SK-N-SH (cell line): ENCODE measurements around the gene IGF2R. TPM values are rescaled to one million over a fixed set of nuclear protein-coding genes. Genes with fewer than 3 reads are reported as not detected.

Experiments
- CTCF ChIA-PET: fragments of 300-600, 350-600 bp; formaldehyde crosslinking; extraction: SDS; loops from one replicate; lab custom pipeline; 2021; lab: Yijun Ruan, JAX
- POLR2A ChIA-PET: fragments of 350-600 bp; sonication (Branson Sonifier 250); formaldehyde crosslinking; extraction: SDS; loops from one replicate; lab custom pipeline; 2020; ENCODE audit warnings: antibody characterized with exemption, inconsistent platforms; lab: Yijun Ruan, JAX
- DNase-seq: peaks from one replicate; pipeline ENCODE4 v3.0.0; 2012
- H2AFZ ChIP-seq: fragments of 200-600 bp; sonication (generic); 2 replicates; pipeline ENCODE4 v1.8.1; 2016; ENCODE audit warnings: antibody characterized with exemption, mild to moderate bottlenecking, low read depth
- H3F3A ChIP-seq: fragments of 200-600 bp; sonication (generic); replicated peaks from 2 replicates; pipeline ENCODE3; 2016; ENCODE audit warnings: antibody characterized with exemption, mild to moderate bottlenecking; ENCODE audit not compliant: insufficient read depth
- H3K27ac ChIP-seq, 2 experiments: fragments of 200-500 bp in 1 of 2; fragments of 200-600 bp in 1 of 2; sonication (Bioruptor generic) in 1 of 2; sonication (generic), shearing (Covaris generic) in 1 of 2; 2 replicates each; pipeline versions ENCODE4 v1.5.1 to v1.6.1; 2014 to 2016; ENCODE audit warnings: low read depth in 2 of 2, inconsistent platforms in 1 of 2, low read length in 1 of 2, mild to moderate bottlenecking in 1 of 2, mixed read lengths in 1 of 2
- H3K27me3 ChIP-seq: fragments of 200-600 bp; sonication (generic), shearing (Covaris generic); 2 replicates; pipeline ENCODE4 v1.6.1; 2016; ENCODE audit warnings: mixed run types; ENCODE audit not compliant: insufficient read depth
- H3K36me3 ChIP-seq, 2 experiments: fragments of 200-500 bp in 1 of 2; fragments of 200-600 bp in 1 of 2; sonication (Bioruptor generic) in 1 of 2; sonication (generic) in 1 of 2; replicated peaks in 1 of 2; 2 replicates each; pipeline versions ENCODE3 to v1.5.1; 2014 to 2016; ENCODE audit warnings: low read length in 1 of 2, mild to moderate bottlenecking in 1 of 2; ENCODE audit not compliant: insufficient read depth in 2 of 2, control insufficient read depth in 1 of 2
- H3K4me1 ChIP-seq, 2 experiments: fragments of 200-500 bp in 1 of 2; fragments of 200-600 bp in 1 of 2; sonication (Bioruptor generic) in 1 of 2; sonication (generic), shearing (Covaris generic) in 1 of 2; 2 replicates each; pipeline versions ENCODE4 v1.5.1 to v1.6.1; 2014 to 2016; ENCODE audit warnings: low read depth in 1 of 2, low read length in 1 of 2, mixed run types in 1 of 2; ENCODE audit not compliant: insufficient read depth in 2 of 2, control insufficient read depth in 1 of 2
- H3K4me2 ChIP-seq: fragments of 200-600 bp; sonication (generic), shearing (Covaris generic); 2 replicates; pipeline ENCODE4 v1.6.1; 2017; ENCODE audit warnings: mixed run types
- H3K4me3 ChIP-seq, 2 experiments: fragments of 200-500 bp in 1 of 2; fragments of 200-600 bp in 1 of 2; sonication (Bioruptor generic) in 1 of 2; sonication (generic), shearing (Covaris generic) in 1 of 2; 2 replicates each; pipeline versions ENCODE4 v1.5.1 to v1.8.1; 2014 to 2016; ENCODE audit warnings: low read depth in 2 of 2, inconsistent platforms in 1 of 2, low read length in 1 of 2, mild to moderate bottlenecking in 1 of 2, mixed read lengths in 1 of 2, moderate library complexity in 1 of 2
- H3K79me2 ChIP-seq: fragments of 200-600 bp; sonication (generic); 2 replicates; pipeline ENCODE4 v1.8.1; 2017; ENCODE audit warnings: mild to moderate bottlenecking; ENCODE audit not compliant: insufficient read depth
- H3K9ac ChIP-seq: fragments of 200-600 bp; sonication (generic); 2 replicates; pipeline ENCODE4 v1.6.1; 2017; ENCODE audit warnings: mixed run types
- H3K9me2 ChIP-seq: fragments of 200-600 bp; sonication (generic); 2 replicates; pipeline ENCODE4 v1.6.1; 2017; ENCODE audit warnings: mixed run types
- H3K9me3 ChIP-seq: fragments of 200-600 bp; sonication (generic); 2 replicates; pipeline ENCODE4 v1.6.1; 2017; ENCODE audit warnings: mixed run types, mild to moderate bottlenecking, moderate library complexity
- H4K20me1 ChIP-seq: fragments of 200-600 bp; sonication (generic); 2 replicates; pipeline ENCODE4 v1.6.1; 2017; ENCODE audit warnings: mild to moderate bottlenecking, mixed run types; ENCODE audit not compliant: insufficient read depth
- ELF1 ChIP-seq: IDR thresholded peaks from 2 replicates; pipeline ENCODE4 v1.4.0; 2012
- EP300 ChIP-seq, 2 experiments: IDR thresholded peaks; 2 replicates each; pipeline versions ENCODE4 v1.4.0 to v1.6.1; 2012; ENCODE audit warnings: borderline replicate concordance in 1 of 2, low read depth in 1 of 2, low read length in 1 of 2
- FOSL2 ChIP-seq: IDR thresholded peaks from 2 replicates; pipeline ENCODE4 v1.4.0; 2012; ENCODE audit warnings: low read depth, mild to moderate bottlenecking, moderate library complexity, borderline replicate concordance
- FOXJ3 ChIP-seq: sonication (generic); formaldehyde crosslinking; IDR thresholded peaks from 2 replicates; pipeline ENCODE4 v1.5.1; 2020; ENCODE audit warnings: mild to moderate bottlenecking, missing genetic modification reagents
- GATA2 ChIP-seq: sonication (generic); formaldehyde crosslinking; IDR thresholded peaks from 2 replicates; pipeline ENCODE4 v1.5.0; 2020; ENCODE audit warnings: mild to moderate bottlenecking, missing genetic modification reagents
- MAX ChIP-seq: IDR thresholded peaks from 2 replicates; pipeline ENCODE4 v1.4.0; 2012; ENCODE audit warnings: low read depth
- MEF2A ChIP-seq: IDR thresholded peaks from 2 replicates; pipeline ENCODE4 v1.4.0; 2012; ENCODE audit warnings: low read depth, borderline replicate concordance
- PBX3 ChIP-seq: IDR thresholded peaks from 2 replicates; pipeline ENCODE4; 2012
- POLR2AphosphoS5 ChIP-seq: IDR thresholded peaks from 2 replicates; pipeline ENCODE4 v1.6.1; 2012; ENCODE audit warnings: low read depth, low read length
- RAD21 ChIP-seq: IDR thresholded peaks from 2 replicates; pipeline ENCODE4 v1.6.1; 2012; ENCODE audit warnings: mild to moderate bottlenecking, low read length
- RCOR1 ChIP-seq: fragments of 150-350 bp; IDR thresholded peaks from 2 replicates; pipeline ENCODE4 v1.6.1; 2017; ENCODE audit warnings: antibody characterized with exemption, low read length
- RXRA ChIP-seq: IDR thresholded peaks from 2 replicates; pipeline ENCODE4 v1.4.0; 2012; ENCODE audit warnings: low read depth, mild to moderate bottlenecking, borderline replicate concordance
- SIN3A ChIP-seq: IDR thresholded peaks from 2 replicates; pipeline ENCODE4 v1.6.1; 2012; ENCODE audit warnings: low read depth, mild to moderate bottlenecking, low read length, moderate library complexity, borderline replicate concordance
- TAF1 ChIP-seq: IDR thresholded peaks from 2 replicates; pipeline ENCODE4 v1.6.1; 2012; ENCODE audit warnings: low read depth, mild to moderate bottlenecking, low read length, moderate library complexity, borderline replicate concordance
- USF2 ChIP-seq: fragments of 150-350 bp; IDR thresholded peaks from 2 replicates; pipeline ENCODE4 v1.6.1; 2017; ENCODE audit warnings: antibody characterized with exemption, low read length, low read depth, borderline replicate concordance
- ZBTB33 ChIP-seq: IDR thresholded peaks from 2 replicates; pipeline ENCODE4 v1.4.0; 2012; ENCODE audit warnings: low read depth, borderline replicate concordance
- WGBS: methylation state at CpG from one replicate; pipeline ENCODE4 v1.1.6; 2017; ENCODE audit warnings: low lambda C conversion rate; 5-methylcytosine and 5-hydroxymethylcytosine counted together
- polyA plus RNA-seq, 3 experiments: library from polyadenylated mRNA; depleted of rRNA; stranded (reverse); fragments of >200 nt; gene quantifications; 2 replicates each; pipeline ENCODE4 v1.2.3, GENCODE V29; 2012

The IGF2R gene
- polyA plus RNA-seq, 1 of the 3 experiments (the other 2 are of a cell fraction): 45.0 TPM

GRCh38 chr6:159997498-159998101, 28.7 kb downstream of the IGF2R start:
- Histone ChIP-seq H3K79me2 (peaks cover 83% of the 10 kb centered on the region), H3K4me1 (no peaks in the 10 kb centered on the region; a peak in 1 of 4 replicates), H3K9ac (no peak overlapping the region), H3K4me2 (no peak overlapping the region), H3K36me3 (peaks cover 3 to 21% of the 10 kb centered on the region in 2 experiments), H4K20me1 (peaks cover 37% of the 10 kb centered on the region), H3F3A (peaks cover 8% of the 10 kb centered on the region), H2AFZ (no peak overlapping the region), H3K9me3 (no peaks in the 10 kb centered on the region), H3K9me2 (no peaks in the 10 kb centered on the region), H3K27ac (no peak overlapping the region), H3K4me3 (no peak overlapping the region), H3K27me3 (no peaks in the 10 kb centered on the region)
- DNase-seq: no peak
- ChIA-PET POLR2A (no interaction called here), CTCF (interaction anchor here (1.2 kb wide), 1 partner anchor 91 kb away, joined by 4 read pairs; no protein-coding TSS in a partner anchor)
- TF ChIP-seq MEF2A (no peak), SIN3A (no peak), MAX (no peak), USF2 (no peak), PBX3 (no peak), ELF1 (no peak), EP300 (IDR thresholded peaks at IDR 0.05; ENCODE audit: borderline replicate concordance in 1 of 2, low read depth in 1 of 2, low read length in 1 of 2) (no peak), RAD21 (no peak), FOSL2 (no peak), ZBTB33 (no peak), RXRA (no peak), RCOR1 (no peak), POLR2AphosphoS5 (no peak), TAF1 (no peak), GATA2 (CRISPR knock-in tag) (no peak), FOXJ3 (CRISPR knock-in tag) (no peak)
- 93% methylated on average over 11 of the region's 11 CpGs for WGBS
